GM23248 (cell line): Measurements from ENCODE around the gene FIP1L1.

Source experiments
- EZH2 ChIP-seq: fragments of 200-600 bp; sonication (generic); IDR thresholded peaks from 2 replicates; pipeline ENCODE4 v1.6.1; 2018; ENCODE audit warnings: antibody characterized with exemption, mild to moderate bottlenecking; ENCODE audit not compliant: insufficient read depth, poor library complexity, severe bottlenecking
- EZH2phosphoT487 ChIP-seq: fragments of 200-600 bp; sonication (generic); IDR thresholded peaks from 2 replicates; pipeline ENCODE4 v1.6.1; 2018; ENCODE audit warnings: antibody characterized with exemption, moderate library complexity, mild to moderate bottlenecking, low read depth; ENCODE audit not compliant: insufficient read depth

DNA sequence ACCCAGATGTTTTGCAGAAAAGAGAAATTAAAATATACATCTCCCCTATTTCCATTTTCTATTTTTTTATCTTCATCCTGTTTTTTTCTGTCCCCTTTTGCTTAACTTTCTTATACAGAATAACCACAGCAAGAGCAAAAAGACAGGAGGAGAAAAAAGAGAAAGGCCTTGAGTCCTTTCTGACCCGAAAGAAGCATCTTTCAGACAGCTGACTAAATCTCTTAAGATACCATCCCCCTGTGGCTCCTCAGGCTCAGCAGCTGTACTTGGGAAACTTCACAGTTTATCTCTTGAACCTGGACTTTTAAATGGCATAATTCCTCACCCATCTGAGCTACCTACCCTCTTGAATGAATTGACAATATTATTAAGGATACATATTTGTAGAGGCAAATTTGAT is 100.2 kb downstream of the FIP1L1 start:
- TF ChIP-seq EZH2 = no peak
- TF ChIP-seq EZH2phosphoT487 = no peak
